ENCODE measurements around the gene ENPP4.
"Not testable (repeated sequence)": the region's sequence is repeated elsewhere in the genome, so short reads cannot be mapped to it uniquely, and the experiment has no call there.

The ENPP4 gene, protein sequence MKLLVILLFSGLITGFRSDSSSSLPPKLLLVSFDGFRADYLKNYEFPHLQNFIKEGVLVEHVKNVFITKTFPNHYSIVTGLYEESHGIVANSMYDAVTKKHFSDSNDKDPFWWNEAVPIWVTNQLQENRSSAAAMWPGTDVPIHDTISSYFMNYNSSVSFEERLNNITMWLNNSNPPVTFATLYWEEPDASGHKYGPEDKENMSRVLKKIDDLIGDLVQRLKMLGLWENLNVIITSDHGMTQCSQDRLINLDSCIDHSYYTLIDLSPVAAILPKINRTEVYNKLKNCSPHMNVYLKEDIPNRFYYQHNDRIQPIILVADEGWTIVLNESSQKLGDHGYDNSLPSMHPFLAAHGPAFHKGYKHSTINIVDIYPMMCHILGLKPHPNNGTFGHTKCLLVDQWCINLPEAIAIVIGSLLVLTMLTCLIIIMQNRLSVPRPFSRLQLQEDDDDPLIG

GRCh38 chr6:46129629-46130511 lies at the start of gene ENPP4:
ENPP4 (plus strand) TSS chr6:46129989; CDS start chr6:46139584, 9,595 bp downstream.
- peak; percentile 72 for DNase-seq (ENCODE audit: low read depth)

GRCh38 chr6:46080111-46080510 lies 49.7 kb upstream of the ENPP4 start:
- DNase-seq (ENCODE audit: low read depth), result no peak

DNA sequence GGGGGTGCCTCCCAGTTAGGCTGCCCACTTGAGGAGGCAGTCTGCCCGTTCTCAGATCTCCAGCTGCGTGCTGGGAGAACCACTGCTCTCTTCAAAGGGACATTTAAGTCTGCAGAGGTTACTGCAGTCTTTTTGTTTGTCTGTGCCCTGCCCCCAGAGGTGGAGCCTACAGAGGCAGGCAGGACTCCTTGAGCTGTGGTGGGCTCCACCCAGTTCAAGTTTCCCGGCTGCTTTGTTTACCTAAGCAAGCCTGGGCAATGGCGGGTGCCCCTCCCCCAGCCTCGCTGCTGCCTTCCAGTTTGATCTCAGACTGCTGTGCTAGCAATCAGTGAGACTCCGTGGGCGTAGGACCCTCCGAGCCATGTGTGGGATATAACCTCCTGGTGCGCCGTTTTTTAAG lies 44.1 kb upstream of the ENPP4 start:
- not testable (repeated sequence) for DNase-seq (ENCODE audit: low read depth)

GRCh38 chr6:46090115-46091079 lies 39.4 kb upstream of the ENPP4 start:
- DNase-seq (ENCODE audit: low read depth), result peak; percentile 17

DNA sequence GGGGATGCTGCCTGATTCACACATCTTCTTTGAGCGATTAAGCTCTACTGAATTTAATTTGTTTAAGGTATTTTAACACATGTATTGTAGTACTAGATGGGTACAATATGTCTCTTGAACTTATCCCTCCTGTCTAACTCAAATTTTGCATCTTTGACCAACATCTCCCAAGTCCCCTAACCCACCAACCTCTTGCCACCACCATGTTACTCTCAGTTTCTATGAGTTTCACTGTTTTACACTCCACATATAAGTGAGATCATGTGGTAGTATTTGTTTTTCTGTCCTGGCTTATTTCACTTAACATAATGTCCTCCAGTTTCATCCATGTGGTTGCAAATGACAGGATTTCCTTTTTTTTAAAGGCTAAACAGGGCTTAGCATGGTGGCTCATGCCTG lies 38.7 kb upstream of the ENPP4 start:
- DNase-seq (ENCODE audit: low read depth), result no peak

DNA sequence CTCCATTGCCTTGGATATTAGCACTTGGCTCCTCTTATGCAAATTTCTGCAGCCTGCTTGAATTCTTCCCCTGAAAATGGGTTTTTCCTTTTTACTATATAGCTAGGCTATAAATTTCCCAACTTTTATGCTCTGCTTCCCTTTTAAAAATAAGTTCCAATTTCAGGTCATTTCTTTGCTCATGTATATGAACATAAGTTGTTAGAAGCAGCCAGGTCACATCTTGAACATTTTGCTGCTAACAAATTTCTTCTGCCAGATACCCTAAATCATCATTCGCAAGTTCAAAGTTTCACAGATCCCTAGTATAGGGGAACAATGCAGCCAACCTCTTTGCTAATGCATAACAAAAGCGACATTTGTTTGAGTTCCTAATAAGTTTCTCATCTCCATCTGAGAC lies 34.5 kb upstream of the ENPP4 start:
- no peak for DNase-seq (ENCODE audit: low read depth)

DNA sequence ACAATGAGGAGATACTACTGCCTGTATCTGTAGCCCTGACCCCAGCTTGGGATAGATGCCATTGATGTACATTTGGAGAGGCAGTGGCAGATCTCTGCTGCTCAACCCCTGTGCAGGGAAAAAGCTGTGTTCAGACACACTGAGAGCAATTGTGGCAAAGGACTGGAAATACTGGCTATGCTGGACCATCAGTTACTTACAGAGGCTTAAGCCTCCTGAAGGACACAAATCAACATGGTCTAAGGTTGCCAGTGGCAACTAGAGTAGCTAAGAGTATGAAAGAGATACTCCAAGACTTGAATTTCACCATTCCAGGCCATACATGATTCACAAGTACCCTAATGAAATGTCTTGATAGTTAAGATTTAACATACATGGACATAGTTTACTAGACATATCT lies 32.4 kb upstream of the ENPP4 start:
- DNase-seq (ENCODE audit: low read depth), result no peak

- no peak for DNase-seq (ENCODE audit: low read depth)
These were observed 31.1 kb upstream of the ENPP4 start for GRCh38 chr6:46098678-46099077.

DNA sequence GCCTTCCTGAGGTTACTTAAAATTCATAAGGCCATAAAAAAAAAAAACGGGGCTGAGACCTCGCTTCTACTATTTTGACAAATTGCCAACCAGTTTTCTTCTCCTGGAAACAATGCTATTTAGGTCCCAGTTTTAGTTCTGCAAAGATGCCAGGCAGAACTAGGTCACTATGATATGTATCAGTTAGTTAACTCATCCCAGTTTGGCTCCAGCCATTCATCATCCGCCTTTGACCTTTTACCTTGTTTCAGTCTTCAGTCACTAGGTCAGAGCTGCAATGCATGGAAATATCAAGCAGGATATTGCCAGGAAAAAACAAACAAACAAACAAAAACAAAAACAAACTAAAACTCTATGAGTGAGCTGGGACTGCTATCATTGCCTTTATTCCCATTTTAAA lies 29.8 kb upstream of the ENPP4 start:
- no peak for DNase-seq (ENCODE audit: low read depth)

GRCh38 chr6:46102123-46102522 lies 27.7 kb upstream of the ENPP4 start:
- no peak for DNase-seq (ENCODE audit: low read depth)

DNA sequence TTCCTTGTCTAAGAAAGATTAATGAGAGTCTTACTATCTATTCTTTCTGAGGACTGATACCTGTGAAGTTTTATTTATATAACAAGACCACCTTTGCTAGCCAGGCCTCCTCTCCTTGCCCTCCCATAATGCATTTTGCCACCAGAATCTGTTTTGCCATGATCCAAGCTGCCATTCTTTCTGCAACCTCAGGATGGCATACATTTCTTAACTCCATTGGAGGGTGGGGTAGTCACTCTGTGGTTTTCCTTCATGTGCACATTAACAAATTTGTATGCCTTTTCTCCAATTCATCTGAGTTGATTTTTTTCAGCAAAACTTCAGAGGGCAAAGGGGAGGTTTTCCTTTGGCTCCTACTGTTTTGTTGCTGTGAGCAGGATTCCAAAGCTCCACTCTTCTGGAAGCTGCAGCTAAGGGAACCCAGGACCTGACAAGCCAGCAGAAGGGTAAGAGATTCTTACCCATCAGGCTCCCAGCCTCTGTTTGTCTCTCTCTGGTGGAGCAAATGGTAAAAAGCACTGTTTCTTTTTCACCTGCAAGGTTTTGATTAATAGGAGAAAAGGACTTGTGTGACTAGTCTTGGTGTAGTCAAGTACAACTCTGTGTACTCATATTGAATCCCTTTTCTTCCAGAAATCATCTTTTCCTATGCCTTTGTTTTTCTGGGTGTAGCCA lies 26.2 kb upstream of the ENPP4 start:
- no peak for DNase-seq (ENCODE audit: low read depth)

GRCh38 chr6:46104209-46104608 lies 25.6 kb upstream of the ENPP4 start:
- no peak for DNase-seq (ENCODE audit: low read depth)

DNA sequence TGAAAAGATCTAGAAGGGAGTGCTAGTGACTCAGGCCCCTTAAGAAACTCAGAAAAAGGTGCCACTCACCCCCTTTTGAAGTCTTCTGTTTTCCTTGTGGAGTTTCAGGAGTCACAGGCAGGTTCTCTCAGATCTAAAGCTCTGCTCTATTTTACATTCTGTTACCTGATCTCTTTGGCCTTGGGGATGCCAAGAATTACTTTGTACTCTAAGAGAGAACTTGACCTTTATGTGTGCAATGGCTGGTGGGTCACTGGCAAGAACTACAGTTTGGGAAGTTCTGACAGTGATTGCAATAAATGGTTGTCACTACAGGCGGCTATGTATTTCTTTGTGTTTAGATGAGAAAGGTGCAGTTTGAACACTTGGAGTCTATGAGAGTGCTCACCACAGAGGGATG lies 24.2 kb upstream of the ENPP4 start:
- DNase-seq (ENCODE audit: low read depth), result no peak

DNA sequence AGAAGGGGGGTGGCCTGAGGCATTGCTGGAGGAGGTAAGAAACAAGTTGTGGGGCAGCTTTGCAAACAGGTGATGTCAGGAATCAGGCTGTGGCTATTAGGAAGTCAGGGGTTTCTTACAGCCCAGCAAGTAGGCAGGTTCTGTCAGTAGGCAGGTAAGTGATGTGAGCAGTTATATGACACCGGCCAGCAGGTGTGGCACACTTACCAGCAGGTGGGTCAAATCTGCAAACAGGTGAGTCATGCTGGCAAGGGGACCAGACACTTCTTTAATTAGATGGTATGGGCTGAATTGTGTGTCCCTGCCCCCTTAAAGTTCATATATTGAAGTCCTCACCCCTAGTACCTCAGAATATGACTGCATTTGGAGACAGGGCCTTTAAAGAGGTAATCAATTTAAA lies 16.4 kb upstream of the ENPP4 start:
- DNase-seq (ENCODE audit: low read depth), result no peak

GRCh38 chr6:46115634-46116033 lies 14.2 kb upstream of the ENPP4 start:
- no peak for DNase-seq (ENCODE audit: low read depth)

DNA sequence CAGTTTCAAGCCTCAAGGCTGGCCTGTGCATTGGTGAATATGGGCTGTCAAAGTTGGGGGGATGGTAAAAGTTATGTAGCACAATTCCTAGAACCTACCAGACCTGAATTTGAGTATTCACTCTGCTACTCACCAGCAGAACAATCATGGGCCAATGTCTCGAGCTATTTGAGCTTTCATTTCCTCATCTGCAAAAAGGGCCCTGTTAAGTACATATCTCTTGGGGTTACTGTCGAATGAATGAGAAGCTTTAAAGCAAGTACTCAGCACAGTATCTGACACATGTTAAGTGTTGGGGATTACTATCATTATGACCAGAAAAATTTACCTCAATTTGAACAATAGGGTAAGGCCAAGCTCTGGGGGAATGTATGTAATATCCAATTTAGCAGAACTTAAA lies 13.5 kb upstream of the ENPP4 start:
- DNase-seq (ENCODE audit: low read depth), result no peak

GRCh38 chr6:46118157-46118556 lies 11.6 kb upstream of the ENPP4 start:
- no peak for DNase-seq (ENCODE audit: low read depth)

GRCh38 chr6:46118836-46119235 lies 11.0 kb upstream of the ENPP4 start:
- DNase-seq (ENCODE audit: low read depth), result no peak

GRCh38 chr6:46119679-46120078 lies 10.1 kb upstream of the ENPP4 start:
- DNase-seq (ENCODE audit: low read depth), result not testable (repeated sequence)

GRCh38 chr6:46128476-46128875 lies 1.3 kb upstream of the ENPP4 start:
- no peak for DNase-seq (ENCODE audit: low read depth)

DNA sequence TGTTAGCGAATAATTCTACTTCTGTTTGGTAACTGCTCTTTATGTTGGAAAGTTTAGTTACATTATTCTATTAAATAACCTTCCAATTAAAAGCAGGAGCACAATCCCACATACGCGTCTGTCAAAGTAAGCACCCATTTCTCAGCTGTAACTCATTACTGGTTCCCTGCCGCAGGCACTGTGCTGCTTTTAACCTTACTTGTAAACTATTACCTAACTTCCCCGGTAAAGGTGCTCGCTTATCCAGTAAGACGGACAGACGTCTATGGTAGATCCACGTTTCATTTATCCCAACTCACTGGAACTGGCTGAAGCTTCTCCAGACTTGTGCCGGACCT lies 529 bp upstream of the ENPP4 start:
- DNase-seq (ENCODE audit: low read depth), result no peak

GRCh38 chr6:46130666-46131065 lies 877 bp downstream of the ENPP4 start:
- no peak for DNase-seq (ENCODE audit: low read depth)

All from stimulated activated CD8-positive, alpha-beta memory T cell treated with anti-CD3 and anti-CD28 coated beads, Interleukin-15, amount 100 ng/mL, for 1 hour (primary cell).